IMR-90 (cell line): Measurements from ENCODE around the gene OGDHL. TPM values are rescaled to one million over a fixed set of nuclear protein-coding genes. Genes with fewer than 3 reads are reported as not detected.

Source experiments
- ATAC-seq: fragments of 200-7000 bp; cut with Tn5 transposase; 2 replicates; pipeline ENCODE4 v1.9.1; 2020; ENCODE audit warnings: low read depth, mild to moderate bottlenecking, moderate library complexity
- BruUV-seq: library from RNA; stranded (reverse); fragments of 400-500 nt; replicated peaks from 2 replicates; lab custom pipeline; 2021; lab: Mats Ljungman, UMichigan
- CTCF ChIA-PET: fragments of 300-600 bp; formaldehyde crosslinking; extraction: SDS; loops from one replicate; lab custom pipeline; 2021; ENCODE audit warnings: antibody characterized with exemption; lab: Yijun Ruan, JAX
- POLR2A ChIA-PET: fragments of 300-600 bp; sonication (Branson Sonifier 250); formaldehyde crosslinking; loops from one replicate; lab custom pipeline; 2022; ENCODE audit warnings: antibody characterized with exemption; ENCODE audit not compliant: unreplicated experiment; lab: Charles Lee
- DNase-seq: peaks from one replicate; pipeline ENCODE4 v3.0.0; 2013
- H2AFZ ChIP-seq: replicated peaks from 2 replicates; pipeline ENCODE3; 2013; ENCODE audit warnings: low read length, mild to moderate bottlenecking; ENCODE audit not compliant: poor library complexity
- H2AK5ac ChIP-seq: 2 replicates; pipeline ENCODE4 v1.6.1; 2013; ENCODE audit warnings: low read depth, low read length, inconsistent platforms
- H2AK9ac ChIP-seq: replicated peaks from 2 replicates; pipeline ENCODE3; 2013; ENCODE audit warnings: mild to moderate bottlenecking, low read depth, low read length, moderate library complexity; ENCODE audit not compliant: poor library complexity
- H2BK120ac ChIP-seq: 2 replicates; pipeline ENCODE4 v1.6.1; 2013; ENCODE audit warnings: low read depth, low read length, inconsistent platforms
- H2BK15ac ChIP-seq: 3 replicates; pipeline ENCODE4 v1.6.1; 2013; ENCODE audit warnings: low read depth, low read length, inconsistent platforms
- H2BK20ac ChIP-seq: 2 replicates; pipeline ENCODE4 v1.6.1; 2013; ENCODE audit warnings: low read depth, mild to moderate bottlenecking, inconsistent platforms, low read length, moderate library complexity
- H2BK5ac ChIP-seq: 2 replicates; pipeline ENCODE4 v1.6.1; 2013; ENCODE audit warnings: mild to moderate bottlenecking, low read depth, low read length, inconsistent platforms; ENCODE audit not compliant: poor library complexity, severe bottlenecking
- H3K14ac ChIP-seq: replicated peaks from 2 replicates; pipeline ENCODE4 v1.6.1; 2013; ENCODE audit warnings: low read depth, low read length, inconsistent platforms
- H3K18ac ChIP-seq: 2 replicates; pipeline ENCODE4 v1.6.1; 2013; ENCODE audit warnings: low read depth, low read length, control low read depth
- H3K23ac ChIP-seq: 2 replicates; pipeline ENCODE4 v1.6.1; 2013; ENCODE audit warnings: low read depth, low read length, inconsistent platforms
- H3K27ac ChIP-seq: 2 replicates; pipeline ENCODE4 v1.5.1; 2013; ENCODE audit warnings: mild to moderate bottlenecking, control low read depth, low read length; ENCODE audit not compliant: insufficient read depth
- H3K27me3 ChIP-seq: 2 replicates; pipeline ENCODE4 v1.6.1; 2013; ENCODE audit warnings: low read length; ENCODE audit not compliant: control insufficient read depth, insufficient read depth
- H3K36me3 ChIP-seq: 2 replicates; pipeline ENCODE4 v1.6.1; 2013; ENCODE audit warnings: low read length, mixed read lengths; ENCODE audit not compliant: control insufficient read depth, insufficient read depth
- H3K4ac ChIP-seq: 2 replicates; pipeline ENCODE4 v1.6.1; 2013; ENCODE audit warnings: low read depth, low read length, inconsistent platforms
- H3K4me1 ChIP-seq: 2 replicates; pipeline ENCODE4 v1.6.1; 2013; ENCODE audit warnings: low read length, mixed read lengths; ENCODE audit not compliant: control insufficient read depth, insufficient read depth
- H3K4me2 ChIP-seq: 2 replicates; pipeline ENCODE4 v1.6.1; 2013; ENCODE audit warnings: low read depth, mild to moderate bottlenecking, control low read depth, low read length, moderate library complexity
- H3K4me3 ChIP-seq: 2 replicates; pipeline ENCODE4 v1.5.1; 2013; ENCODE audit warnings: low read depth, mild to moderate bottlenecking, control low read depth, low read length, moderate library complexity; ENCODE audit not compliant: insufficient read depth
- H3K56ac ChIP-seq: 2 replicates; pipeline ENCODE4 v1.6.1; 2013; ENCODE audit warnings: low read length, inconsistent platforms; ENCODE audit not compliant: insufficient read depth; ENCODE audit errors: extremely low read depth
- H3K79me1 ChIP-seq, 2 experiments: 2 replicates each; pipeline ENCODE4 v1.6.1; 2013; ENCODE audit warnings: low read length in 2 of 2, inconsistent platforms in 1 of 2, low read depth in 1 of 2
- H3K9ac ChIP-seq: 2 replicates; pipeline ENCODE4 v1.6.1; 2013; ENCODE audit warnings: low read depth, low read length, control low read depth
- H3K9me1 ChIP-seq: 2 replicates; pipeline ENCODE4 v1.6.1; 2013; ENCODE audit warnings: low read length, inconsistent platforms; ENCODE audit not compliant: insufficient read depth
- H3K9me3 ChIP-seq: 2 replicates; pipeline ENCODE4 v1.6.1; 2013; ENCODE audit warnings: low read length; ENCODE audit not compliant: control insufficient read depth, insufficient read depth
- H4K20me1 ChIP-seq: 2 replicates; pipeline ENCODE4 v1.6.1; 2013; ENCODE audit warnings: low read length, inconsistent platforms; ENCODE audit not compliant: insufficient read depth
- H4K5ac ChIP-seq: 2 replicates; pipeline ENCODE4 v1.6.1; 2013; ENCODE audit warnings: mild to moderate bottlenecking, low read depth, low read length, control low read depth
- H4K8ac ChIP-seq, 2 experiments: 2 replicates each; pipeline ENCODE4 v1.6.1; 2013; ENCODE audit warnings: low read depth in 2 of 2, low read length in 2 of 2, control low read depth in 1 of 2, inconsistent platforms in 1 of 2
- H4K91ac ChIP-seq: 2 replicates; pipeline ENCODE4 v1.6.1; 2013; ENCODE audit warnings: low read depth, low read length, inconsistent platforms; ENCODE audit not compliant: insufficient read depth
- CTCF ChIP-seq: conservative IDR thresholded peaks from 2 replicates; pipeline ENCODE4 v1.5.1; 2012; ENCODE audit warnings: mild to moderate bottlenecking, low read depth, low read length, improper control_type of control experiment
- RCOR1 ChIP-seq: IDR thresholded peaks from 2 replicates; pipeline ENCODE4 v1.6.1; 2012; ENCODE audit warnings: mild to moderate bottlenecking, low read length, improper control_type of control experiment; ENCODE audit not compliant: insufficient replicate concordance
- WGBS, 2 experiments: methylation state at CpG; one replicate each; pipeline versions ENCODE4 v1.1.5 to v1.1.7; 2013; ENCODE audit warnings: missing lambda C conversion rate in 2 of 2; ENCODE audit not compliant: insufficient read length in 1 of 2; ENCODE audit errors: extremely low coverage in 2 of 2; 5-methylcytosine and 5-hydroxymethylcytosine counted together
- dilution Hi-C: fragments of 300-500 bp; cut with HindIII; formaldehyde crosslinking; loops from one replicate; pipeline ENCODE4 v1.14.3; 2018; ENCODE audit warnings: low sequenced_read_pairs; ENCODE audit not compliant: unreplicated experiment
- in situ Hi-C: fragments of 300-500 bp; cut with MboI; formaldehyde crosslinking; loops from 3 replicates; pipeline ENCODE4 v1.14.3; 2019; ENCODE audit warnings: low sequenced_read_pairs, inconsistent platforms, mixed read lengths
- intact Hi-C: fragments of 100-400 bp; cut with micrococcal nuclease; formaldehyde crosslinking; loops from 2 replicates; pipeline ENCODE4 v1.10.0; 2022
- polyA plus RNA-seq, 3 experiments: library from polyadenylated mRNA; depleted of rRNA; stranded (reverse); fragments of >200 nt; gene quantifications; 2 replicates each; pipeline ENCODE4 v1.2.3, GENCODE V29; 2012; ENCODE audit warnings: low replicate concordance in 1 of 3
- total RNA-seq: library from RNA; depleted of rRNA; stranded (reverse); fragments of >200 nt; gene quantifications from 2 replicates; pipeline ENCODE4 v1.2.3, GENCODE V29; 2012
- TF ChIP-seq, protein P1 (sequence below): fragments of 150-350 bp; IDR thresholded peaks from 2 replicates; pipeline ENCODE4 v1.6.1; 2017; ENCODE audit warnings: mild to moderate bottlenecking, antibody characterized with exemption, low read length, low read depth

Gene OGDHL
- total and polyA plus RNA-seq, 2 of the 4 experiments (the other 2 are of a cell fraction): 0.18 to 0.27 TPM

- Histone ChIP-seq H2AK5ac (no peak overlapping the region), H4K8ac (no peak overlapping the region), H3K4me2 (no peak overlapping the region), H3K9me3 (no peaks in the 10 kb centered on the region), H3K79me1 (no peaks in the 10 kb centered on the region), H2BK5ac (no peak overlapping the region), H4K5ac (no peak overlapping the region), H4K91ac (no peak overlapping the region), H3K56ac (no peak overlapping the region), H4K20me1 (no peaks in the 10 kb centered on the region), H2BK120ac (no peak overlapping the region), H3K4me3 (no peak overlapping the region), H2BK15ac (no peak overlapping the region), H3K23ac (no peak overlapping the region), H3K36me3 (no peaks in the 10 kb centered on the region), H3K9ac (no peak overlapping the region), H3K4ac (no peak overlapping the region), H2BK20ac (no peak overlapping the region), H3K9me1 (no peaks in the 10 kb centered on the region), H2AK9ac (no peak overlapping the region), H3K4me1 (no peaks in the 10 kb centered on the region), H2AFZ (no peak overlapping the region), H3K14ac (no peak overlapping the region), H3K18ac (no peak overlapping the region), H3K27me3 (peaks cover 4% of the 10 kb centered on the region), H3K27ac (no peak overlapping the region)
- WGBS, 2 experiments: no CpG with 5 or more reads among the region's 20 CpGs
- in situ Hi-C loops: no loop called here
- TF ChIP-seq RCOR1 (no peak), CTCF (no peak)
- TF ChIP-seq, protein P1, sequence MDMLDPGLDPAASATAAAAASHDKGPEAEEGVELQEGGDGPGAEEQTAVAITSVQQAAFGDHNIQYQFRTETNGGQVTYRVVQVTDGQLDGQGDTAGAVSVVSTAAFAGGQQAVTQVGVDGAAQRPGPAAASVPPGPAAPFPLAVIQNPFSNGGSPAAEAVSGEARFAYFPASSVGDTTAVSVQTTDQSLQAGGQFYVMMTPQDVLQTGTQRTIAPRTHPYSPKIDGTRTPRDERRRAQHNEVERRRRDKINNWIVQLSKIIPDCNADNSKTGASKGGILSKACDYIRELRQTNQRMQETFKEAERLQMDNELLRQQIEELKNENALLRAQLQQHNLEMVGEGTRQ: no peak
- no TSS peak for BruUV-seq
- DNase-seq (no peak), ATAC-seq (no peak)
- POLR2A ChIA-PET: no interaction called here
- intact Hi-C loops: no loop called here
- dilution Hi-C loops: no loop called here
- CTCF ChIA-PET: no interaction called here
Measured at GRCh38 chr10:49746626-49747302, 15.4 kb downstream of the OGDHL start.
